HG03280 (cell line): ENCODE measurements around the gene THSD7A.

Source experiments
- ATAC-seq: cut with Tn5 transposase; IDR thresholded peaks from one replicate; pipeline ENCODE4 v1.9.1; 2021; ENCODE audit warnings: mild to moderate bottlenecking, moderate library complexity; ENCODE audit not compliant: unreplicated experiment

THSD7A gene

DNA sequence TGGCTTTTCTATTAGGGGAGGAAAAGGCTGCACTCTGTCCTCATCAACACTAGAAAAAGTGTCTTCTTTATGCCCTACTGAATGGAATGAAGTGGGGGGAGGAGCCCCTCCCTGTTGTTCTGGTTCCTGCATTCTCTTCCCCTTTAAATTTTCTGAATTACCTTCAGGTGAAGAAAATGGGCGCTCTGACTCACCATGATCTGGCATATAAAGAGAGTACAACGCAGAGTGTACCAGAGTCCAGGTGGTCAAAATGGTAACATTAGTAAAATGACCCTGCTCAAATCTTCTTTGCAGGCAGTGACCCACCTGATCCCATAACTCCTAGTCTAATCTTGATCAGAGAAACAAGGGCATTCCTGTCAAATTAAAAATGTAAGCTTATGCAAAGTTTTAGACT lies 80.7 kb downstream of the THSD7A start:
- ATAC-seq: no peak

DNA sequence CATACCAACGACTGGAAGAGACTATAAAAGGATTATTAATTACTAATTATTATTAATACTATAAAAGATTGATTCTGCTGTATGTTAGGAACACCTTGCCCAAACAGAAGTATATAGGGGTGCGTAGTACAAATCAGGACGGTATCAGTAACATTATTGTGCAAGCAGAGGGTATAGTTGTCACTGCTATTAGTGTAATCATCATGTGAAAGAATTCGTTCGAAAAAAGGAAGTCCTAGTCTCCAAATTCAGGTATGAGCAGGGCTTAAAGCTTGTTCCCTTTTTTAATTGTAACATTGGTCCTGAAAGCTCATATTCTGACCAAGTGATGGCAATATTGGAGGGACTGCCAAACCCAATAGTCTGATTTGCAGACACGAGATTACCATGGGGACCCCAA lies 81.8 kb downstream of the THSD7A start:
- no peak for ATAC-seq

GRCh38 chr7:11749629-11750028 lies 82.4 kb downstream of the THSD7A start:
- ATAC-seq: no peak

GRCh38 chr7:11748884-11749283 lies 83.1 kb downstream of the THSD7A start:
- no peak for ATAC-seq

GRCh38 chr7:11747715-11748485 lies 84.1 kb downstream of the THSD7A start:
- ATAC-seq: no peak

DNA sequence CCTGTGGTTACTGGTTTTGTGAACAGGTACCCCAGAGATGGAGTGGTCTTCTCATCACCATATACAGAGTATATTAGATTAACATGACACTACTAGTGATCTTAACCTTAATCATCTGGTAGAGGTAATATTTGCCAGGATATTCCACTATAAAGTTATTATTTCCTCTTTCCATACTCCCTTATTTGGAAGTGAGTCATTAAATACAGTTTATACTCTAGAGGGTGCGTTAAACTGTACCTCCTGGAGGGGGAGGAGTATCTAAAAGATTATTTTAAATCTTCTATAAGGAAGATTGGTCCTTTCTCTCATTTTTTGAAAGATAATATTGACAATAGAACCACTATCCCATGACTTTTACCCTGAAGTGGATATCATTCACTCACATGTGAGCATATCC lies 85.4 kb downstream of the THSD7A start:
- ATAC-seq: no peak

DNA sequence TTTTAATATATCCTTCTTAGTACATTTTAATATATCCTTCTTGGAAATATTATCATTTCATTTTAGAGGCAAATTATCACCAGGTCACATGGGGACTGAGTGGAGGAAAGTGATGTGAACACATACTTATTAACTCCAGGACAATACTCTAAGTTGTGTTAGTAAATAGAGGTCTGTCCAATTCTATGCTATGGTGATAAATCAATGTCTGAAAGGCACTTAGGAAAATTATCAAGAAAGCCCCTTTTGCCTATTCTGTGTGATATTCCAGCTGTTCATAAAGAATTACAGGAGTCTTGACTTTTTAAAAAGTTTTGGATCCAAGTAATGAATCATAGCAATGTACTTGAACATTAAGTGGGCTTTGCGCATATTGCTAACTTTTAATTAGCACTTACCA lies 88.5 kb downstream of the THSD7A start:
- ATAC-seq: no peak

- no peak for ATAC-seq
These were observed 89.0 kb downstream of the THSD7A start for GRCh38 chr7:11743016-11743415.

- ATAC-seq: no peak
These were observed 89.5 kb downstream of the THSD7A start for GRCh38 chr7:11742496-11742895.

- no peak for ATAC-seq
These were observed 94.3 kb downstream of the THSD7A start for GRCh38 chr7:11737723-11738122.

DNA sequence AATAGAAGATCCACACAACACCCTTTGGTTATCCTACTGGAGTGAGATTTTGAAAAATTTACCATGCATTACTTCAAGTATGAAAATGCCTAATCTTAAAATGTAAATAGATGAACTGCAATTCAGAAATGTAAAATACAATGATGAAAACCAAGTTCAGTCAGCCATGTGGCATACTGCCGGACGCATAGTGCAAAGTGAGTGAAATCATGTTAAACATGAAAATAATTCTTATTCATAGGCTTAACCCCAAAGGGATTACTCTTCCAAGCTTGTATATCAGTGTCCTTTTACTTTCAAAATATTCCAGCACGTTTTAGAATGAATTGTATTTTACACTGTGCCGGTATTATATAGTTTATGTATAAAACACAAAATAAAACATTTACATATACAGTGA lies 99.8 kb downstream of the THSD7A start:
- ATAC-seq: no peak

- ATAC-seq: no peak
These were observed 101.3 kb downstream of the THSD7A start for GRCh38 chr7:11730725-11731124.

DNA sequence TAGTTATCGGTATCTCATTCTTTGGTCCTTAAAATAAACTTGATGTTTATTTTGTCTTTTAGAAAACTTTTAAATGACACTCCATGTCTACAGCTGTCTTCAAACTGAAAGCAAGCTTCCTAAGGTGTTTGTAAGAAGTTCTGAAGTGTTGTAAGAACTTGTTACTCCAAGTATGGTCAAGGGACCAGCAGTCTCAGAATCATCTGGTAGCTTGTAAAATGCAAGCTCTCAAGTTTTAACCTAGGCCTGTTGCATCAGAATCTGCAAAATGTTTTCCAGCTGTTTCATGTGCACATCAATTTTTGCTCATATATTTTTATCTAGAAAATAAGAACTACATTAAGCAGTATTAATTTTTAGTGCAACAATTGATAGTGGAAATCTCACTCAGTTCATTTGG lies 104.1 kb downstream of the THSD7A start:
- no peak for ATAC-seq

- no peak for ATAC-seq
These were observed 105.2 kb downstream of the THSD7A start for GRCh38 chr7:11726794-11727155.

DNA sequence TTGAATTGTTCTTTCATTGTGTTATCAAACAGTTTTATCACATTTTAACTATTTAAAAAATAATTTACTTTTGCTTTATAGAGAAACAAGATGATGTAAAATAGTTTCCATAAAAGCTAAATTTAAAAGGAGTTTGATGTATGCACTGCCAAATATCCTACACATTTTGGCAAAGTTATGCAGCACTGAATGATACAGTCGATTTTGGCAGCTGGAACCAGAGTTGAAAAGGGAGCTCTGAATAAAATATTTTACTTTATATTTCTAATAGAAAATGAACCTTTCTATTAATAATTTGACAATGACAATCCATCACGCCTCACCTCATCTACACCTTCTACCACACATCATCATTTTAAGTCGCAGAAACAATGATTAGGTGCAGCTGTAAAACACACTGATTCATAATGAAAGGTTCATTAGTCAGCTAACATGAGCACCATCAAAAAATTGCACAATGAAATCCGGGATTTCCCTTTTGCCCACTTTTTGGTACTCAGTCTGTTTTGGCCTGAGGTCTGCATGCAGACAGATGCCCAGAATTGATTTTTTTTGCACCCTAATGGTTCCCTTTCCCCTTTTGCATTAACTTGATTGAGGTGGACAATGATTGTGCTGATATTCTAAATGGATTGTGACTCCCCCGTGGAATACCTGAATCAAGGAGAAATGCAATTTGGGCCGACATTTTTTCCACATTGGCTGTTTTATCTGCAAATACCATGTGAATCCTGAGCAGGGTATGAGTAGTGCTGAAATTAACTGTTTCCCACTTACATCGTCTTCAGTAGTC lies 105.8 kb downstream of the THSD7A start:
- no peak for ATAC-seq

DNA sequence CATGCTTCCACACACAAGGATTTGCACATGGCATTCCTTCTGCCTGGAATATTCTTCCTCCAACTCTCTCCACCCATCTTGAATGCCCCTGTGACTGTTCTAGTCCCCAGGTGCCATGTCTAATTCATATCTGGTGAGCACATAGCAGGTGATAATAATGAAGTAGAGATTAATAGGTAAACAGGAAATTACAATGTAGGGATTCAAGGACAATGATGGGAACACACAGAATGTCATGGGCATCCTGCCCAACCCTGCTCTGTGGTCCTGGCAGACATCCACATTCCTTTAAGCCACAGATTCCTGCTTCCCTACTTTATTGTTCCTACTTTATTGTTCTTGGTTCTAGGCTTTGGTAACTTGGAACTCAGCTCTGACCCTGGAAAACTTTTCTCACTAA lies 115.8 kb downstream of the THSD7A start:
- ATAC-seq: no peak

DNA sequence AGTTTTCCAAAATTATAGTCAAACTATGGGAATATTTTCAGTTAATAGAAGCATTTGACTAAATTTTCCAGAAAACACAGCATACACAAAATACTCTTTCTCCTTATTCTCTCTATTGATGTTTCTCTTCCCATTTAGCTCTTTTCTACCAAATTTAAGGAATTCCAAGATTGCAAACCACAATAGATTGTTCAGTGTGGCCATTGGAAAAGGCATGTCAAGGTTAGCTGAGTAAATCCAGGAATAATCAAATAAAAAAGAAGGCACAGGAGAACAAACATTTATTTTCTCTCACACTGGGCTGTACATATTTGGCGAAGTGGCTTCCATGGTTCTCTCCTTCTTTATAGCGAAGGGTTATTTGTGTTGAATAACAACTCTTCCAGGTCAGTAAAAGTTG lies 117.3 kb downstream of the THSD7A start:
- no peak for ATAC-seq

- no peak for ATAC-seq
These were observed 117.8 kb downstream of the THSD7A start for GRCh38 chr7:11714205-11714604.

DNA sequence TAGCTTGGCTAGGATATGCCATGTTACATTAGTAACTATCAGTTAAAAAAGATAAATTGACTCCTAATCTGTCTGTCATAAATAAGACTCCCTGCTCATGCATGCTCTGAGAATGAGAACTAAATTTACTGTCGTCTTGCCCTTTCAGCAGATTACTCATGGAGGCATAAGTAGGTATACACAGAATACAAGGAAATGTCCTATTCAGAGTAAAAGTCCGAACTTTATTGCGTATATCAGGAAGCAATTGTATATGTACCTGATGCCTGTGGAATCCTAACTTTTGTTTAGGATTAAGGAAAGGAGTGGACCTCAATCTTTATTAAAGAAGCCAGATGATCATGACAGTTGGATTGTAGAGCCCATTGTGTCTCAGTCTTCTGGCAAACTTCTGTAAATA lies 118.6 kb downstream of the THSD7A start:
- no peak for ATAC-seq

DNA sequence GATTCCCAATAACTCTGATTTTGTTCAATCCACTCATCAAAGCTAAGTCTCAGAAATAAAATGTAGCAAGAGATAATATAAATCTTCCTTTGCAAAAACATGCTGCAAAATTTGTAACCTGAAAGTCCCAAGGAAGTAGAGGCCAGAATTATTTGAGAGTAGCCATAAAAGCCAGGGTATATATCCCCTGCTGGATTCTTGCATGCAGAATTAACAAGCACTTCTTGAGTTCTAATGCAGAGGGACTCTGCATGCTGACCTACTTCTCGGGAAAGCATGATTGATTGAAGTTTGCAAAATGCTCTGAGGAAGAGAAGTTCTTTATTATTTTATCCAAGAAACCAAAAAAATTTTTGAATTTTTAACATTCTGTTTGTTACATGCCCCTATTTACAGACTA lies 121.6 kb downstream of the THSD7A start:
- ATAC-seq: no peak

DNA sequence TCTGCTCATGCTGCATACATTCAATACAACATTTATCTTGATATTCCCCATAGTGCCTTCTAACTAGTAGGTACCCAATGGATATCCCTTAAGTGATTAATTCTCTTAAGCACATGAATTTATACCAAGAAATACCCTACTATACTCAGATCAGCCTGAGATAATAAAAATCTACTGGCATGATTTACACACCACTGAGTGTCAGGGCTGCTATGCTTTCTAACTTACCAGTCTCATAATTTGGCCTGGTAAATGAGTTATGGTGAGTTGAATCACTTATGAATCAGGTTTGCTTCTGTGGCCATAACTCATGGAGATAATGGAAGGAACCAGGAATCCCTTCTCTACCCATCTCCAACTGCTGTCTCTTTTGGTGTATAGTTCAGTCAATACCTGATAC lies 122.8 kb downstream of the THSD7A start:
- ATAC-seq: no peak

- ATAC-seq: no peak
These were observed 124.3 kb downstream of the THSD7A start for GRCh38 chr7:11707606-11708193.
